Smooth muscle cell (in vitro differentiated cells): ENCODE measurements around the gene MAPK11. TPM values are rescaled to one million over a fixed set of nuclear protein-coding genes. Genes with fewer than 3 reads are reported as not detected.

Source experiments
- DNase-seq: peaks from one replicate; lab custom pipeline; 2025; ENCODE audit not compliant: unreplicated experiment; lab: John Stamatoyannopoulos, UW
- H2AFZ ChIP-seq: fragments of 200-600 bp; sonication (generic); 2 replicates; pipeline ENCODE4 v1.6.0; 2016; ENCODE audit warnings: antibody characterized with exemption, low read depth, mild to moderate bottlenecking
- H3F3A ChIP-seq: fragments of 200-600 bp; sonication (generic); 2 replicates; pipeline ENCODE4 v1.6.0; 2017; ENCODE audit warnings: antibody characterized with exemption, low read depth
- H3K27ac ChIP-seq: fragments of 200-600 bp; sonication (generic); 2 replicates; pipeline ENCODE4 v1.5.1; 2016; ENCODE audit warnings: low read depth, mild to moderate bottlenecking
- H3K27me3 ChIP-seq: fragments of 200-600 bp; sonication (generic); 2 replicates; pipeline ENCODE4 v1.6.1; 2016; ENCODE audit warnings: low read depth, mild to moderate bottlenecking
- H3K36me3 ChIP-seq: fragments of 200-600 bp; sonication (generic); 2 replicates; pipeline ENCODE4 v1.5.1; 2016; ENCODE audit warnings: low read depth
- H3K4me1 ChIP-seq: fragments of 200-600 bp; sonication (generic); 2 replicates; pipeline ENCODE4 v1.5.1; 2016; ENCODE audit warnings: low read depth
- H3K4me2 ChIP-seq: fragments of 200-600 bp; sonication (generic); 2 replicates; pipeline ENCODE4 v1.6.0; 2016; ENCODE audit warnings: mild to moderate bottlenecking
- H3K4me3 ChIP-seq: fragments of 200-600 bp; sonication (generic); 2 replicates; pipeline ENCODE4 v1.5.1; 2016; ENCODE audit warnings: mild to moderate bottlenecking
- H3K79me2 ChIP-seq: fragments of 200-600 bp; sonication (generic); 2 replicates; pipeline ENCODE4 v1.6.0; 2016; ENCODE audit warnings: low read depth, mild to moderate bottlenecking
- H3K9ac ChIP-seq: fragments of 200-600 bp; sonication (generic); 2 replicates; pipeline ENCODE4 v1.6.0; 2016; ENCODE audit warnings: low read depth
- H3K9me3 ChIP-seq: fragments of 200-600 bp; sonication (generic); replicated peaks from 2 replicates; pipeline ENCODE4 v1.5.1; 2016; ENCODE audit warnings: low read depth
- H4K20me1 ChIP-seq: fragments of 200-600 bp; sonication (generic); 2 replicates; pipeline ENCODE4 v1.6.0; 2016; ENCODE audit warnings: low read depth
- WGBS: methylation state at CpG from one replicate; pipeline ENCODE4 v1.1.7; 2016; ENCODE audit warnings: low lambda C conversion rate; 5-methylcytosine and 5-hydroxymethylcytosine counted together
- polyA plus RNA-seq: library from polyadenylated mRNA; unstranded; fragments of >200 nt; fragmentation: Nextera tagmentation; extraction: Ambion mirVana; gene quantifications from 2 replicates; pipeline ENCODE4 v1.2.1, GENCODE V29; 2016
- total RNA-seq: library from RNA; depleted of rRNA; stranded (reverse); fragments of >200 nt; gene quantifications from 2 replicates; pipeline ENCODE4 v1.2.3, GENCODE V29; 2014
- TF ChIP-seq, protein P1 (sequence below): fragments of 200-600 bp; sonication (generic); IDR thresholded peaks from 2 replicates; pipeline ENCODE4 v1.5.1; 2017; ENCODE audit warnings: borderline replicate concordance, mild to moderate bottlenecking, antibody characterized with exemption; ENCODE audit not compliant: insufficient read depth, poor library complexity, severe bottlenecking

MAPK11 gene
- total and polyA plus RNA-seq, 2 experiments from 2014 or later, result 0.65 to 4.2 TPM

DNA sequence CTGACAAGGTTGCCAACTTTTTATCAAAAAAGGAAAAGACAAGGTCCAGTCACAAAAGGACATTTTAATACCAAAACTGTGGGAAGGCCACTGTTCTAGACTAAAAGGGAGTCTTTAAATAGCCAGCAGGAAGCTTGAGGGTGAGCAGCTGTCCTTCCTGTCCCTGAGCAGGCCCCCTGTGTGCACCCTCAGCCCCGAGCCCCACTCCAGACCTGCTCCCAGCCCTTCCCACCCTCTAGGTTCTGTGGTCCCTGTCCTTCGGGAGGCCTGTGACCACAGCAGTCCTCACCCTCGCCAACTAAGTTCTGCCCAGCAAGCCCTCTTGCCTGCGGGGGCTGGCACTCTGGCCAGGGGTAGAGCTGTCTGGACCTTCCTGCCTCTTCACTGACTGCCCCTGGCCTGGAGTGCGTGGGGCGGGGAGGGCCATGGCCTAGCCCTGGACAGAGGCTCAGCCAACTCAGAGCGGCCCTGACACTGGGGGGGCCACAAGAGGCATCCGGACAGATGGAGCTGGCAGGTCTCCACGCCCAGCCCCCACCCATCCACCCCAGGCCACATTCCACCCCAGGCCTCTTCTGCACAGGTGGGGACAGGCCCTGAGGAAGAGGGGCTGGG, 38.9 kb upstream of the MAPK11 start:
- H3K9me3 ChIP-seq, result no peaks in the 10 kb centered on the region

DNA sequence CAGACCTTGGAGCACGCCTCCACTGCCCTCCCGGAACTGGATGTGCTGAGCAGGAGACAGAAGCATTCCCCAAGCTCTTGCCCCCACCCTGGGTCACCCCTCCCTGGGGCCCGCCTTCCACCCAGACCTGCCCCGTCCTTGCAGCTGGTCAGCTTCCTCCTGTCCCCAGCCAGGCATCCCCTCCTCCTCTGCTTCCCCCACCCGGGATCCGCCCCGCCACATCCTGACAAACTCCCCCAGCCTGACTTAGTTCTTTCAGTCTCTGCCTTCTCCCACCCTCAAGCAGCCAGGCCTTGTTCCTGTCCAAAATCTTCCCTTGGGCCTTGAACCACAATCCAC, 38.4 kb upstream of the MAPK11 start:
- peaks cover 25% of the 10 kb centered on the region for H3F3A ChIP-seq
- no peak overlapping the region for H3K9ac ChIP-seq
- H3K4me1 ChIP-seq, result peaks cover 20% of the 10 kb centered on the region
- peaks cover 34% of the 10 kb centered on the region for H3K79me2 ChIP-seq
- no peaks in the 10 kb centered on the region for H3K9me3 ChIP-seq
- H4K20me1 ChIP-seq, result peaks cover 17% of the 10 kb centered on the region
- H3K4me3 ChIP-seq, result no peak overlapping the region
- H3K27me3 ChIP-seq, result no peaks in the 10 kb centered on the region
- TF ChIP-seq, protein P1, sequence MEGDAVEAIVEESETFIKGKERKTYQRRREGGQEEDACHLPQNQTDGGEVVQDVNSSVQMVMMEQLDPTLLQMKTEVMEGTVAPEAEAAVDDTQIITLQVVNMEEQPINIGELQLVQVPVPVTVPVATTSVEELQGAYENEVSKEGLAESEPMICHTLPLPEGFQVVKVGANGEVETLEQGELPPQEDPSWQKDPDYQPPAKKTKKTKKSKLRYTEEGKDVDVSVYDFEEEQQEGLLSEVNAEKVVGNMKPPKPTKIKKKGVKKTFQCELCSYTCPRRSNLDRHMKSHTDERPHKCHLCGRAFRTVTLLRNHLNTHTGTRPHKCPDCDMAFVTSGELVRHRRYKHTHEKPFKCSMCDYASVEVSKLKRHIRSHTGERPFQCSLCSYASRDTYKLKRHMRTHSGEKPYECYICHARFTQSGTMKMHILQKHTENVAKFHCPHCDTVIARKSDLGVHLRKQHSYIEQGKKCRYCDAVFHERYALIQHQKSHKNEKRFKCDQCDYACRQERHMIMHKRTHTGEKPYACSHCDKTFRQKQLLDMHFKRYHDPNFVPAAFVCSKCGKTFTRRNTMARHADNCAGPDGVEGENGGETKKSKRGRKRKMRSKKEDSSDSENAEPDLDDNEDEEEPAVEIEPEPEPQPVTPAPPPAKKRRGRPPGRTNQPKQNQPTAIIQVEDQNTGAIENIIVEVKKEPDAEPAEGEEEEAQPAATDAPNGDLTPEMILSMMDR, result no peak
- peak overlapping the region; percentile 76 for H3K27ac ChIP-seq
- H2AFZ ChIP-seq, result no peak overlapping the region
- H3K36me3 ChIP-seq, result no peaks in the 10 kb centered on the region
- WGBS, result 6% methylated on average over 2 of the region's 7 CpGs
- DNase-seq, result peak; percentile 35
- peak overlapping the region; percentile 64 for H3K4me2 ChIP-seq

More for the DNA sequence above, 38.9 kb upstream of the MAPK11 start:
- Histone ChIP-seq H3K4me3 (no peak overlapping the region), H2AFZ (no peak overlapping the region), H3K4me1 (peaks cover 15% of the 10 kb centered on the region), H3F3A (peaks cover 22% of the 10 kb centered on the region), H4K20me1 (peaks cover 12% of the 10 kb centered on the region), H3K27me3 (no peaks in the 10 kb centered on the region), H3K4me2 (peak overlapping the region; percentile 64), H3K9ac (no peak overlapping the region), H3K79me2 (peaks cover 28% of the 10 kb centered on the region), H3K27ac (peak overlapping the region; percentile 76), H3K36me3 (no peaks in the 10 kb centered on the region)
- DNase-seq, result no peak
- WGBS, result 71% methylated on average over 6 of the region's 9 CpGs
- TF ChIP-seq, protein P1, result no peak

GRCh38 chr22:50307890-50308596, 37.9 kb upstream of the MAPK11 start:
- Histone ChIP-seq H3K9ac (no peak overlapping the region), H3K4me1 (peaks cover 25% of the 10 kb centered on the region), H4K20me1 (peaks cover 22% of the 10 kb centered on the region), H3F3A (peaks cover 31% of the 10 kb centered on the region), H3K36me3 (no peaks in the 10 kb centered on the region), H3K79me2 (peaks cover 39% of the 10 kb centered on the region), H3K9me3 (no peaks in the 10 kb centered on the region), H3K27ac (peak overlapping the region; percentile 76), H3K27me3 (no peaks in the 10 kb centered on the region), H2AFZ (no peak overlapping the region), H3K4me2 (peak overlapping the region; percentile 64), H3K4me3 (no peak overlapping the region)
- TF ChIP-seq, protein P1, result no peak
- 77% methylated on average over 16 of the region's 19 CpGs for WGBS
- no peak for DNase-seq
